8988T (cell line): ENCODE data around the gene SRSF2.
"Not testable (repeated sequence)": the region's sequence is repeated elsewhere in the genome, so short reads cannot be mapped to it uniquely, and the experiment has no call there.

Experiments
- DNase-seq: peaks from one replicate; pipeline ENCODE4 v3.0.0; 2011

Gene SRSF2

GRCh38 chr17:76698466-76698977 lies 38.6 kb downstream of the SRSF2 start:
- DNase-seq = not testable (repeated sequence)

GRCh38 chr17:76697702-76698465 lies 39.2 kb downstream of the SRSF2 start:
- no peak for DNase-seq

- DNase-seq = no peak
Measured at GRCh38 chr17:76696763-76697701, 40.1 kb downstream of the SRSF2 start.

GRCh38 chr17:76695059-76695831 lies 41.9 kb downstream of the SRSF2 start:
- DNase-seq = no peak

- no peak for DNase-seq
Measured at GRCh38 chr17:76691379-76692191, 45.5 kb downstream of the SRSF2 start.

GRCh38 chr17:76690596-76691280 lies 46.4 kb downstream of the SRSF2 start:
- no peak for DNase-seq

- no peak for DNase-seq
Measured at GRCh38 chr17:76689859-76690258, 47.3 kb downstream of the SRSF2 start.

GRCh38 chr17:76688165-76688622 lies 48.9 kb downstream of the SRSF2 start:
- DNase-seq = no peak

GRCh38 chr17:76687298-76688164 lies 49.6 kb downstream of the SRSF2 start:
- DNase-seq = no peak

GRCh38 chr17:76686538-76687297 lies 50.4 kb downstream of the SRSF2 start:
- DNase-seq = no peak

- DNase-seq = no peak
Measured at GRCh38 chr17:76685846-76686245, 51.3 kb downstream of the SRSF2 start.

- DNase-seq = no peak
Measured at GRCh38 chr17:76685366-76685765, 51.8 kb downstream of the SRSF2 start.

- DNase-seq = no peak
Measured at GRCh38 chr17:76684756-76685155, 52.4 kb downstream of the SRSF2 start.
